Suppressor macrophage treated with lipopolysaccharide for 1 hour (primary cell): Measurements from ENCODE around the gene TRAF1.

ENCODE experiments used
- DNase-seq, 3 donors: peaks; one replicate each; pipeline ENCODE4 v3.0.0-alpha.2; 2020 to 2022

Gene TRAF1

GRCh38 chr9:120867676-120868338, 58.8 kb downstream of the TRAF1 start:
- DNase-seq: no peak

GRCh38 chr9:120866651-120867050, 59.9 kb downstream of the TRAF1 start:
- no peak for DNase-seq

- no peak for DNase-seq
Measured at GRCh38 chr9:120865809-120866208, 60.8 kb downstream of the TRAF1 start.

- no peak for DNase-seq
Measured at GRCh38 chr9:120865176-120865575, 61.4 kb downstream of the TRAF1 start.

- DNase-seq: no peak
Measured at GRCh38 chr9:120864719-120865118, 61.9 kb downstream of the TRAF1 start.

- DNase-seq: no peak
Measured at GRCh38 chr9:120863833-120864232, 62.8 kb downstream of the TRAF1 start.

GRCh38 chr9:120862452-120862851, 64.1 kb downstream of the TRAF1 start:
- no peak for DNase-seq

- no peak for DNase-seq
Measured at GRCh38 chr9:120861935-120862334, 64.7 kb downstream of the TRAF1 start.

- DNase-seq: no peak
Measured at GRCh38 chr9:120860083-120860482, 66.5 kb downstream of the TRAF1 start.

GRCh38 chr9:120859361-120859760, 67.2 kb downstream of the TRAF1 start:
- DNase-seq: no peak

- no peak for DNase-seq
Measured at GRCh38 chr9:120857902-120858301, 68.7 kb downstream of the TRAF1 start.

- DNase-seq: no peak
Measured at GRCh38 chr9:120857481-120857880, 69.1 kb downstream of the TRAF1 start.

- no peak for DNase-seq
Measured at GRCh38 chr9:120856700-120857099, 69.9 kb downstream of the TRAF1 start.

GRCh38 chr9:120855827-120856670, 70.5 kb downstream of the TRAF1 start:
- DNase-seq: no peak

- DNase-seq: no peak
Measured at GRCh38 chr9:120854596-120855327, 71.8 kb downstream of the TRAF1 start.

GRCh38 chr9:120853198-120853597, 73.4 kb downstream of the TRAF1 start:
- DNase-seq: no peak
